ENCODE data around the gene VSIG8.
"Not testable (repeated sequence)": the region's sequence is repeated elsewhere in the genome, so short reads cannot be mapped to it uniquely, and the experiment has no call there.

The VSIG8 gene

GRCh38 chr1:159900755-159901360 lies 38.4 kb upstream of the VSIG8 start:
- H3K4me3 ChIP-seq (ENCODE audit: low read length), result no peak overlapping the region
- no peak for TF ChIP-seq CTCF (IDR thresholded peaks at IDR 0.05; ENCODE audit: insufficient read depth, low read depth, low read length, missing control alignments)
- DNase-seq (ENCODE audit: low read depth), result no peak

GRCh38 chr1:159900086-159900680 lies 37.7 kb upstream of the VSIG8 start, which contains the start of gene CFAP45:
Gene CFAP45 (minus strand): TSS chr1:159900165. CDS start chr1:159900098, 67 bp downstream.
- peak within 1 kb of the TSS; percentile 19 for H3K4me3 ChIP-seq (ENCODE audit: low read length)
- DNase-seq (ENCODE audit: low read depth), result peak; percentile 95
- no peak for TF ChIP-seq CTCF (IDR thresholded peaks at IDR 0.05; ENCODE audit: insufficient read depth, low read depth, low read length, missing control alignments)

- H3K4me3 ChIP-seq (ENCODE audit: low read length); DNase-seq (ENCODE audit: low read depth): not testable (repeated sequence)
These were observed 37.2 kb upstream of the VSIG8 start for GRCh38 chr1:159899634-159900033.

GRCh38 chr1:159898527-159898926 lies 36.1 kb upstream of the VSIG8 start:
- no peak for TF ChIP-seq CTCF (IDR thresholded peaks at IDR 0.05; ENCODE audit: insufficient read depth, low read depth, low read length, missing control alignments)
- H3K4me3 ChIP-seq (ENCODE audit: low read length), result no peak overlapping the region
- DNase-seq (ENCODE audit: low read depth), result no peak

GRCh38 chr1:159897962-159898361 lies 35.5 kb upstream of the VSIG8 start:
- no peak for DNase-seq (ENCODE audit: low read depth)
- no peak for TF ChIP-seq CTCF (IDR thresholded peaks at IDR 0.05; ENCODE audit: insufficient read depth, low read depth, low read length, missing control alignments)

GRCh38 chr1:159896546-159896930 lies 34.1 kb upstream of the VSIG8 start:
- no peak for TF ChIP-seq CTCF (IDR thresholded peaks at IDR 0.05; ENCODE audit: insufficient read depth, low read depth, low read length, missing control alignments)
- no peak overlapping the region for H3K4me3 ChIP-seq (ENCODE audit: low read length)
- DNase-seq (ENCODE audit: low read depth), result no peak

More at GRCh38 chr1:159897962-159898361, 35.5 kb upstream of the VSIG8 start:
- H3K4me3 ChIP-seq (ENCODE audit: low read length), result no peak overlapping the region

- no peak for DNase-seq (ENCODE audit: low read depth)
- TF ChIP-seq CTCF (IDR thresholded peaks at IDR 0.05; ENCODE audit: insufficient read depth, low read depth, low read length, missing control alignments), result no peak
- H3K4me3 ChIP-seq (ENCODE audit: low read length), result no peak overlapping the region
These were observed 33.5 kb upstream of the VSIG8 start for GRCh38 chr1:159895836-159896545.
